RWPE1 (cell line): ENCODE results near the gene PTPRN2.

ENCODE experiments used
- CTCF ChIA-PET: fragments of 350-600 bp; sonication (Branson Sonifier 250); formaldehyde crosslinking; extraction: SDS; loops from one replicate; lab custom pipeline; 2021; lab: Yijun Ruan, JAX
- POLR2A ChIA-PET: fragments of 400-600 bp; formaldehyde crosslinking; extraction: SDS; loops from one replicate; lab custom pipeline; 2020; ENCODE audit warnings: antibody characterized with exemption; ENCODE audit not compliant: low non-redundant PET; lab: Yijun Ruan, JAX
- DNase-seq: peaks from one replicate; pipeline ENCODE4 v3.0.0; 2012; ENCODE audit warnings: low spot score
- H3K27ac ChIP-seq: fragments of 450-650 bp; 2 replicates; pipeline ENCODE4 v1.5.1; 2017
- CTCF ChIP-seq: fragments of 450-650 bp; conservative IDR thresholded peaks from 2 replicates; pipeline ENCODE4 v1.5.1; 2017; ENCODE audit warnings: low read depth, mild to moderate bottlenecking

The PTPRN2 gene

DNA sequence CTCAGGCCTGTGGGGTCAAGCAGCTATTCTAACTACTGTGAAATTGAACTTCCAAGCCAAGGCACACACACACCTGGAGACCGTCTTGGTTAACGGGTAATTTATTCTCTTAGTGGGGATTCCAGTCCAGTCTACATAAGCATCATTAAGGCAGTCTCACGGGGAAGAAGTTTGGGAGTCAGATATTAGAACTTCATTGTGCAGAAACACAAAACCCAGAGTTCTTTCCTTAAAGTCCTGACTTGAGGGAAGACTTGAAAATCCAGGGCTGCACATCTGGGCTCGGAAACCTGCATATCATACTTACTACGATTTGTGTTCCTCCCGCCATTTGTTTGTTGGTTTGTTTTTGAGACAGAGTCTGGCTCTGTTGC, 112.0 kb downstream of the PTPRN2 start:
- ChIA-PET CTCF (no interaction called here), POLR2A (no interaction called here)
- H3K27ac ChIP-seq: no peak overlapping the region
- no peak for DNase-seq
- no peak for TF ChIP-seq CTCF

DNA sequence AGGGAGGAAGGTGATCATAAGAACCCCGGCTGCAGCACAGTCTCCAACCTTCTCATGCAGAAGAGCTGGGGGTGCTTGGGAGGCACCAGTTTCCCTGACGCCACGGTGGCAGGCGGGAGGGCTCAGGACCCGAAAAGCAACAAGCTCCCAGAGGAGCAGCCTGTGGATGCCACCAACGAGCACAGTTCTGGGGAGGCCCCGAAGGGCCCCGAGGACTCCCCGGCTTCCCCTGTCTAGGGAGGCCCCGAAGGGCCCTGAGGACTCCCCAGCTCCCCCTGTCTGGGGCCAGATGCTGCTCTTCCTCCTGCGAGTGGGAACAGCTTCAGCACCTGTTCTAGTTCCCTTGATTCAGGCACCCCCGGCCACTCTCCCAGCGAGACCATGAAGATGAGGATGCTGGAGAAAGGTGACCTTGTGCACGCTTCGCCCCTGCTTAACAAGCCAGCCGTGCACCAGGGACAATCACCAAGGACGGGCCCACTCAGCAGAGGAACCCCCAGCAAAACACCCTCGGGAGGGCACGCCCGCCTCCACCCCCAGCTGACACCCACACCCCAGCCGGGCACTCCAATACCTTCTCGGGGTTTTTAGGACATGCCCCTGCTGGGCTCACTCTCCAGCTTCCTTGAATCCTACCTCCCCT, 112.5 kb downstream of the PTPRN2 start:
- no peak for TF ChIP-seq CTCF
- no peak for DNase-seq
- ChIA-PET CTCF (no interaction called here), POLR2A (no interaction called here)
- no peak overlapping the region for H3K27ac ChIP-seq

- ChIA-PET CTCF (no interaction called here), POLR2A (no interaction called here)
- TF ChIP-seq CTCF: no peak
- no peak overlapping the region for H3K27ac ChIP-seq
- DNase-seq: no peak
Measured at GRCh38 chr7:158474488-158474887, 113.1 kb downstream of the PTPRN2 start.

GRCh38 chr7:158473946-158474345, 113.7 kb downstream of the PTPRN2 start:
- ChIA-PET CTCF (no interaction called here), POLR2A (no interaction called here)
- H3K27ac ChIP-seq: no peak overlapping the region
- DNase-seq: no peak
- no peak for TF ChIP-seq CTCF

DNA sequence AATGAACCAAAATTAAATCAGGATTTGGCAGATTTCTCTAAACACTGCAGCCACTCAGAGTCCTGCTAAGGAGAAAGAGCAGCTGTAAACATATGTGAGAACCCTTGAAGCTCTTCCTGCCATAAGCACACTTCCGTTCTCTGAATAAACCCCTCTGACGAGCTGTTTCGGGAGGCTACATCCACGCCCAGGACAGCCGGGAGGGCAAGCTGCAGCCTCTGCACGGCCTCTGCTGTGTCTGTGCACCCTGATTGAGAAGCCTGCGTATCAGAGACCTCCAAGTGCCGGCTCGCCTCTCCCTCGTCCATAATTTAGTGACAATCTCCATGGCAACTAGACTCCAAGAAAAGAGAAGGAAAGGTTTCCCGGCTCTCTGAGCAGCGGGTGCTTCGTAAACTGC, 114.4 kb downstream of the PTPRN2 start:
- no peak for TF ChIP-seq CTCF
- DNase-seq: no peak
- ChIA-PET CTCF (no interaction called here), POLR2A (no interaction called here)
- H3K27ac ChIP-seq: no peak overlapping the region

DNA sequence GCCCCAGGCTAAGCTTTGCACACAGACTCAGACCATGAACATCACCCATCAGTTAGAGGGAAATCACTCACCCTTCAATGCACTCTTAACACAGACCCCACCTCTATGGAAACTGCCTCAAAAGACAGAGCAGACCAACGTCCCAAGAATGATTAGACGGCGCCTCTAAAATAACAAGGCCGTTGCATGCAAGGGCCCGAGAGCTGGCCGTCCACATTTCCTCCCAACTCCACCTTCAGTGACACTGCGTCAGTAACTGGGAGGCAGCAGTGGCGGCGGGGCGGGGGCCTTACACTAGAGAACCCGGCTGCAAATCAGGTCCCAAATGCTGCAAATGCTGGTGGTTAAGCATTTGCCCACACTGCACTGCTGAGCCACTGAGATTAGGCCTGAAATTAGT, 115.0 kb downstream of the PTPRN2 start:
- ChIA-PET POLR2A (no interaction called here), CTCF (no interaction called here)
- TF ChIP-seq CTCF: no peak
- H3K27ac ChIP-seq: no peak overlapping the region
- no peak for DNase-seq
